HG03139 (cell line): ENCODE results near the gene TNNI3.
"Not testable (repeated sequence)": the region's sequence is repeated elsewhere in the genome, so short reads cannot be mapped to it uniquely, and the experiment has no call there.

Experiments
- ATAC-seq: cut with Tn5 transposase; IDR thresholded peaks from one replicate; pipeline ENCODE4 v1.9.1; 2021; ENCODE audit not compliant: unreplicated experiment

The TNNI3 gene

DNA sequence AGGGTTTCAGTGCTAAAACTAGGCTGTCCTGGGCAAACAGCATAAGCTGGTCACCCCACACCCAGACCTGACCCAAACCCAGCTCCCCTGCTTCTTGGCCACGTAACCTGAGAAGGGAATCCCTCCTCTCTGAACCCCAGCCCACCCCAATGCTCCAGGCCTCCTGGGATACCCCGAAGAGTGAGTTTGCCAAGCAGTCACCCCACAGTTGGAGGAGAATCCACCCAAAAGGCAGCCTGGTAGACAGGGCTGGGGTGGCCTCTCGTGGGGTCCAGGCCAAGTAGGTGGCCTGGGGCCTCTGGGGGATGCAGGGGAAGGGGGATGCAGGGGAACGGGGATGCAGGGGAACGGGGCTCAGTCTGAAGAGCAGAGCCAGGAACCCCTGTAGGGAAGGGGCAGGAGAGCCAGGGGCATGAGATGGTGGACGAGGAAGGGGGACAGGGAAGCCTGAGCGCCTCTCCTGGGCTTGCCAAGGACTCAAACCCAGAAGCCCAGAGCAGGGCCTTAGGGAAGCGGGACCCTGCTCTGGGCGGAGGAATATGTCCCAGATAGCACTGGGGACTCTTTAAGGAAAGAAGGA is 42.9 kb downstream of the TNNI3 start:
- no peak for ATAC-seq

DNA sequence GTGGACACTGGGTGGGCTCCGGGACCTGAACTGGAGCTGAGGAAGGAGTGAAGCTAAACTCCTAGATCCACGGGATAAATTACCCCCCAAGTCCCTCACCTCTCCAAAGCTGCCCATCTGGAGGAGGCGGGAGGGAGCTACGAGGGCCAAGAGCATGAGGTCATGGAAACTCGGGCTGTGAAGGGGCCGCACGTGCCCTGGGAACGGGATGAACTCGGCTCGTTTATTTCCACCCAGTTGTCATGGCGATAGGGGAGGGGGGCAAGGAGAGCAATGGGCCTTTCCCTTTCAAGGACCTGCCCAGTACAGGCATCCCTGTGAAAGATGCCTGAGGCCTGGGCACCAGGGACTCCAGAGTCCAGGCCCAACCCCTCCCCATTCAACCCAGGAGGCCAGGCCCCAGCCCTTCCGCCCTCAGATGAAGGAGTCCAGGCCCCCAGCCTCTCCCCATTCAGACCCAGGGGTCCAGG is 43.9 kb downstream of the TNNI3 start:
- no peak for ATAC-seq

DNA sequence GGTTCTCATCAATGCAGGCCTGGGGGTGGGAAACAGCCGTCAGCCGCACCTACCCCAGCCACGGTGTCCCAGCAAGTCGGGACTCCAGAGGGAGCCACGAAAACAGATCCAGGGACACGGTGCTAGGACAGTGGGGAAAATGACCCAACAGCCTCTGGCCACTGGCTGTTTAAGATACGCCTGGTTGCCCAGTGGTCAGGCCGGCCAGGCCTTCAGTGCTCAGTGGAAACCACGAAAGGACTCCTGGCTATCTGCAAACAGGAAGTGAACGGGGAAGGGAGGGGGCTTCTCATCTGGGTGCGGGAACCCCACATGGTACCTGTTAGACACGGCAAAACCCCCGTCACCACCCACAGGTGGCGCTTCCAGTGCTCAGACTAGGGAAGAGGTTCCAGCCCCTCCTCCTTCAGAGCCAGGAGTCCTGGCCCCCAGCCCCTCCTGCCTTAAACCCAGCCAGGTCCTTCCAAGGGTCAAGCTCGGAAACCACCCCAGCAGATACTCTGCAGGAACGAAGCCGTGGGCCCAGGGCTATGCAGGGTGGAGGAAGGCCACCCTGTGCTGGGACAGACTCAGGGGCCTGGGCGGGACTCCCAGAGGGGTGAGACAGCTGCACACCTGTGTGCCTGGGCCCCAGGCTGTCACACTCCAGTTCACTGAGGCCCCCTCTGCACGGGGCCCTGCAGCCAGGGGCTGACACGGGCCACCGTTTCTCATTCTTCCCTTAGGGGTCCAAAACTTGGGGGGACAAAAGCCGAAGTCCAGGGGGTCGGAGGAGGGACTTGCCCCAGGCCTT is 44.6 kb downstream of the TNNI3 start:
- ATAC-seq: no peak

DNA sequence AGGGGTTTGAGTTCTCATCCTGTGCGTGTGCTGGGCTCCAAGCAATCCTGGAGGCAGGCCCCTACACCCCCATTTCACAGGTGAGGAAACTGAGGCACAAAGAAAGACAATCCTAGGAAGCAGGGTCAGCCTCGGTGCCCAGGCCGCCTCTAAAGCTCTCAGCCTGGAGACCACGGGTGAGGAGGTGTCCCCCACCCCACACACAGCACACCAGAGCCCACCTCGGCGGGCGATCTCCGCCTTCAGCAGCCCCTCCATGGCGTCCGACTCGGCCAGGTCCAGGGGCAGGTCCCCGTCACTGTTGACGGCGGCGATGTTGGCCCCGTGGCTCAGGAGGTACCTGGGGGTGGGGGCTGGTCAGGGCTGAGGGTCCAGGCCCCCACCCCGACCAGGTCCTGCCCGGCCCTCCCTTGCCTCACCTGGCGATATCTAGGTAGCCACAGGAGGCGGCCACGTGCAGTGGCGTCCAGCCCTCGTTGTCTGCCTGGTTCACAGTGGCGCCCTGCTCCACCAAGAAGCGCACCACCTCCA is 45.2 kb downstream of the TNNI3 start:
- no peak for ATAC-seq

DNA sequence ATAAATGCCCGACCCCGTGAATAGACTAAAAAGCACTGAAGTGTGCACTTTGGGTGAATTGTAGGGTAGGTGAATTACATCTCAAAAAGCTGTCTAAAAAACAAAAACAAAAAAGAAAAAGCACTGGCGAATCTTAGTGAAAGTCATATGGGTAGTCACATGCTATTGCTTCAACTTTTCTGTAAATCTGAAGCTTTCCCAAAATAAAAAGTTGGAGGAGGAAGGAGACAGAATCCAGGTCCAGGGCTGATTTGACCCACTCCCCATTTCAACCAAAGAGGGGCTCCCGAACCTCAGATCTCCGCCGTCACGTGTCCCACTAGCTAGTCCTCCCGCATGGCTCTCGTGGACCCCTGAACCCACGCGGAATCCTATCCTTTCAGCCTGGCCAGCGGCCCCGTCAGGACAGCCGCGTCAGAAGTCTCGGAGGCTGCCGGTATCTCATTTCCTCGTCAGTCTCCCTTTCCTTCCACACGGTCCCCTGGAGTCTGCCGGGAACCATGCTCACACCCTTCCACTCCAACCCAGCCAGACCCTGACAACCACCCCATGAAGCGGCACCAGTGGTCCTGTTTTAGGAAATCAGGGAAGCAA is 46.2 kb downstream of the TNNI3 start:
- no peak for ATAC-seq

DNA sequence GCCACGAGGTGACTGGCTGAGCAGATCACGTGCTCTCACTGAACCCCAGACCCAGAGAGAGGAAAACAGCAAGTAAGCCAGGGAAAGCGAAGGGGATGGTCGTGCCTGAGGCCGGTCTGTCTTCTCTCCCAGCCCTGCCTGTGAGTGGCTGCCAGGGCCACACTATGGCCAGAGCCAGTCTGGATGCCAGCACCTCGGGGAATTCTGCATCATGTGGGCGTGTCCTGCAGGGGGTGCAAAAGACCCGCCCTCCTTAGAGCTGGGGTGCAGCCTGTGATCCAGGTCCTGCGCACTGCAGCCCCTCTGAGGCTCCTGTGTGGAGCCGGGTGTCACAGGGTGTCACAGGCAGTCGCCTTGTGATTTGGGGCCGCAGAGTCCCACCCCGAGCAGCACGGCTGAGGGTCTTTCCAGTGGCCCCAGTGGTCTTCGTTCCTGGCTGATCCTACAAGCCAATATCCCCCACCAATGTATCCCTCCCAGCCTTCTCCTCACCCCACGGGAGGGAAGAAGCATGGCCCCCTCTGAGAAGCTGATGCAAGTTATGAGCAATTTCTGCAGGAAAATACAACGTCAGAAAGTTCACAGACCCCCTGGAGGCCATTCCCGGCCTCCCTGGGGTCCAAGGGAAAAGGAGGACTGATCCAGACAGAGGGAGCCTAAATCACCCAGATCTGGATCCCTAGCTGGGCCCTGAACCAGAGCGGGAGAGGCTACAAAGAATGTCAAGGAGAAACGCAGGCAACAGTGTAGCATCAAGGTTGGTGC is 47.8 kb downstream of the TNNI3 start:
- ATAC-seq: no peak

DNA sequence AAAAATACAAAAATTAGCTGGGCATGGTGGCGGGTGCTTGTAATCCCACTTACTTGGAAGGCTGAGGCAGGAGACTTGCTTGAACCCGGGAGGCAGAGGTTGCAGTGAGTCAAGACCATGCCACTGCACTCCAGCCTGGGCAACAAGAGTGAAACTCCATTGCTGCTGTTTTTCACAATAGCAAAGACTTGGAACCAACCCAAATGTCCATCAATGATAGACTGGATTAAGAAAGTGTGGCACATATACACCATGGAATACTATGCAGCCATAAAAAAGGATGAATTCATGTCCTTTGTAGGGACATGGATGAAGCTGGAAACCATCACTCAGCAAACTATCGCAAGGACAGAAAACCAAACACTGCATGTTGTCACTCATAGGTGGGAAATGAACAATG is 50.3 kb downstream of the TNNI3 start:
- ATAC-seq: not testable (repeated sequence)

DNA sequence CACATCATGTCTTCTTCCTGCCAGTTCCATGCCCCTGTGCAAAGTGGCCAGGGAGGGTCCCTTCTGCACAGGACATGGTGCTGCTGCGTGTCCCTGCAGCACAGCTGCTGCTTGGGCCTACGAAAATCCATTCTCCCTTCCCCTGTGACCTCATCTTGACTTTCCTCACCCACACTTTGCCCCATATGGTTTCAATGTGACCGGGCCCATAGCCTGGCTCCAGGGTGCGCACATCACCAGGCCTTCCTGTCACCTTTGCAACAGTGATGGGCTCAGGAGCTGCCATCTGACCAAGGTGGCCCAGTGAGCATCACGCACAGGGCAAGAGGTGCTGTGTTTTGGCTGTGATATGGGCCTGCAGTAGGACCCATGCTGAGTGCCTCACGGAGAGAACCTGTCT is 50.9 kb downstream of the TNNI3 start:
- no peak for ATAC-seq

DNA sequence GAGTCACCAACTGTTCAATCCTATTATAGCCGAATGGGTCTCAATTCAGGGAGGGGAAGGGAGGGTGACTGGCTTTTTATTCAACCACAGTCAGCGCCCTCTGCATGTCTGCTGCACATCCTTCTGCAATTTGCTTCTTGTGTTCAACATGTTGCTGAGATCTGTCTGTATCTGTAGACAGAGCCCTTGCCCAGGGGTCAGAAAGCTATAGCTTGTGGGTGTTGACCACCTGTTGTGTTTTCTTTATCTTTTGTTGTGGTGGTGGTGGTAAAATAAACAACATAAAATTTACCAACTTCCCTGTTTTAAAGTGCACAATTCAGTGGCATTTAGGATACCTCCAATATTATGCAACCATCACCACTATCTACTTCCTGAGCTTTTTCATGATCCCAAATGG is 52.3 kb downstream of the TNNI3 start:
- no peak for ATAC-seq

DNA sequence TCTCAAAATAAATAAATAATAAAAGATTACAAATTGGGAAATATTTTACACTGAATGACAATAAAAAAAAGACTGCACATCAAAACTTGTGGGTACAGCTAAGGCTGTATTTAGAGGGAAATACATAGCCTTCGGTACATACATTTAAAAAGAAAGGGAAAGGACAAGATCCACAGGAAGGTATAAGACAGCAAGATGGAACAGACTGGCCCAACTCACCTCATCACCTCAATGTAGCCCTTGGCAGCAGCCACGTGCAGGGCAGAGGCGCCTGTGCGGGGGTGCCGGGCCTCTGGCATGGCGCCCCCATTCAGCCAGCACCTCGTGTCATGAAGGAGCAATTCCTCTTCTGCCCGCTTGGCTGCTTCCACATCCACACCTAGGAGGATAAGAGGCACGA is 54.3 kb downstream of the TNNI3 start:
- no peak for ATAC-seq
